Trophoblast cell (in vitro differentiated cells and primary cell): ENCODE measurements around the gene DRD2.

Source experiments
- DNase-seq, 2 donors: peaks; one replicate each; pipeline ENCODE4 v3.0.0-alpha.2; 2016
- H2AFZ ChIP-seq: 2 replicates; pipeline ENCODE4 v1.6.1; 2013; ENCODE audit warnings: low read length, moderate library complexity, mild to moderate bottlenecking; ENCODE audit not compliant: insufficient read depth, poor library complexity
- H2AK5ac ChIP-seq: 2 replicates; pipeline ENCODE4 v1.6.1; 2013; ENCODE audit warnings: mild to moderate bottlenecking, low read length
- H2BK120ac ChIP-seq: 2 replicates; pipeline ENCODE4 v1.6.1; 2013; ENCODE audit warnings: low read length, mild to moderate bottlenecking, moderate library complexity; ENCODE audit not compliant: insufficient read depth, poor library complexity
- H2BK12ac ChIP-seq: 2 replicates; pipeline ENCODE4 v1.6.1; 2013; ENCODE audit warnings: mild to moderate bottlenecking, low read length, moderate library complexity
- H2BK5ac ChIP-seq: 2 replicates; pipeline ENCODE4 v1.6.1; 2013; ENCODE audit warnings: low read length, low read depth, moderate library complexity, mild to moderate bottlenecking; ENCODE audit not compliant: poor library complexity
- H3K14ac ChIP-seq: 2 replicates; pipeline ENCODE4 v1.6.1; 2013; ENCODE audit warnings: mild to moderate bottlenecking, low read length
- H3K18ac ChIP-seq: 2 replicates; pipeline ENCODE4 v1.6.1; 2013; ENCODE audit warnings: mild to moderate bottlenecking, low read length
- H3K23ac ChIP-seq: 2 replicates; pipeline ENCODE4 v1.6.1; 2013; ENCODE audit warnings: low read length
- H3K27ac ChIP-seq: 2 replicates; pipeline ENCODE4 v1.5.1; 2013; ENCODE audit warnings: low read depth, mild to moderate bottlenecking, inconsistent platforms, low read length, moderate library complexity
- H3K27me3 ChIP-seq: 2 replicates; pipeline ENCODE4 v1.6.1; 2013; ENCODE audit warnings: inconsistent platforms, mild to moderate bottlenecking, low read length, moderate library complexity; ENCODE audit not compliant: insufficient read depth
- H3K36me3 ChIP-seq, 2 experiments: 1 replicate in 1 of 2; 2 replicates in 1 of 2; pipeline ENCODE4 v1.6.1; 2013; ENCODE audit warnings: low read length in 2 of 2, mild to moderate bottlenecking in 2 of 2, moderate library complexity in 1 of 2; ENCODE audit not compliant: insufficient read depth in 2 of 2, control insufficient read depth in 1 of 2
- H3K4ac ChIP-seq: 2 replicates; pipeline ENCODE4 v1.6.1; 2013; ENCODE audit warnings: low read depth, mild to moderate bottlenecking, low read length, moderate library complexity
- H3K4me1 ChIP-seq, 2 experiments: 1 replicate in 1 of 2; 2 replicates in 1 of 2; pipeline ENCODE4 v1.6.1; 2013; ENCODE audit warnings: low read length in 2 of 2, mild to moderate bottlenecking in 2 of 2, moderate library complexity in 1 of 2; ENCODE audit not compliant: insufficient read depth in 2 of 2, control insufficient read depth in 1 of 2
- H3K4me2 ChIP-seq: 2 replicates; pipeline ENCODE4 v1.6.1; 2013; ENCODE audit warnings: inconsistent platforms, mild to moderate bottlenecking, low read length, moderate library complexity
- H3K4me3 ChIP-seq: 2 replicates; pipeline ENCODE4 v1.5.1; 2013; ENCODE audit warnings: mild to moderate bottlenecking, low read depth, low read length, inconsistent platforms
- H3K79me1 ChIP-seq: one replicate; pipeline ENCODE4 v1.6.1; 2013; ENCODE audit warnings: low read length
- H3K79me2 ChIP-seq: 2 replicates; pipeline ENCODE4 v1.6.1; 2013; ENCODE audit warnings: low read length, mild to moderate bottlenecking; ENCODE audit not compliant: control insufficient read depth, insufficient read depth, poor library complexity
- H3K9ac ChIP-seq: 2 replicates; pipeline ENCODE4 v1.6.1; 2013; ENCODE audit warnings: mild to moderate bottlenecking, low read length
- H3K9me3 ChIP-seq: 2 replicates; pipeline ENCODE4 v1.6.1; 2013; ENCODE audit warnings: low read depth, mild to moderate bottlenecking, control low read depth, inconsistent platforms, low read length; ENCODE audit not compliant: insufficient read depth
- H4K12ac ChIP-seq: 2 replicates; pipeline ENCODE4 v1.6.1; 2013; ENCODE audit warnings: low read depth, mild to moderate bottlenecking, low read length, moderate library complexity
- H4K8ac ChIP-seq: 2 replicates; pipeline ENCODE4 v1.6.1; 2013; ENCODE audit warnings: low read depth, mild to moderate bottlenecking, low read length, moderate library complexity
- H4K91ac ChIP-seq: one replicate; pipeline ENCODE4 v1.6.1; 2013; ENCODE audit warnings: low read depth, mild to moderate bottlenecking, low read length, moderate library complexity
- WGBS: extraction: QIAGEN DNeasy Blood & Tissue Kit; methylation state at CpG from one replicate; pipeline ENCODE4 v1.1.7; 2013; ENCODE audit warnings: missing lambda C conversion rate; ENCODE audit not compliant: insufficient read length, insufficient coverage; ENCODE audit errors: extremely low coverage; 5-methylcytosine and 5-hydroxymethylcytosine counted together

Gene DRD2

DNA sequence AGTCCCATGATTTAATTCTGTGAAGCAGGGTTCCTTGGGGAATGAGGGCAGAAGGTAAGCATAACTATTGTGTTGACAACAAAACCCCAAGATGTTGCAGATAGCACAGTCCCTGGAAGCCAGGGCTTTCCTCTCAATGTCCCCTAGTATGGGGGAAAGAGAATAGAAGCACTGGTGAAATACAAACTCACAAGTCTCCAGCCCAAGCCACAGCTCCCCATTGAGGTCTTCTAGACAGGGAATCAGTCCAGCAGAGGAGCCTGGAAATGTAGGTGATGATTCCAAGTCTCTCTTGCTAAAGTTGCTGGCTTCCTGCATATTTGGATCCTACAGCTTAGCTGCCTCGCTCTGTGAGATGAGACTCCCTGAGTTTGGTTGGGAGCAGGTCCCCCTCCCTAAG, 31.7 kb upstream of the DRD2 start:
- Histone ChIP-seq H3K79me2 (no peaks in the 10 kb centered on the region), H4K91ac (no peak overlapping the region), H3K79me1 (no peaks in the 10 kb centered on the region), H2BK12ac (no peak overlapping the region), H3K9ac (no peak overlapping the region), H2BK120ac (no peak overlapping the region), H3K14ac (no peak overlapping the region), H3K4me1 (no peaks in the 10 kb centered on the region), H4K12ac (no peak overlapping the region), H3K4me2 (no peak overlapping the region), H4K8ac (no peak overlapping the region), H2AFZ (no peak overlapping the region), H3K9me3 (no peaks in the 10 kb centered on the region), H3K23ac (no peak overlapping the region), H3K18ac (no peak overlapping the region), H2AK5ac (no peak overlapping the region), H3K36me3 (no peaks in the 10 kb centered on the region), H3K27ac (no peak overlapping the region), H2BK5ac (no peak overlapping the region), H3K4ac (no peak overlapping the region), H3K4me3 (no peak overlapping the region), H3K27me3 (no peaks in the 10 kb centered on the region)
- no peak for DNase-seq
- WGBS: no CpG with 5 or more reads among the region's 1 CpG

DNA sequence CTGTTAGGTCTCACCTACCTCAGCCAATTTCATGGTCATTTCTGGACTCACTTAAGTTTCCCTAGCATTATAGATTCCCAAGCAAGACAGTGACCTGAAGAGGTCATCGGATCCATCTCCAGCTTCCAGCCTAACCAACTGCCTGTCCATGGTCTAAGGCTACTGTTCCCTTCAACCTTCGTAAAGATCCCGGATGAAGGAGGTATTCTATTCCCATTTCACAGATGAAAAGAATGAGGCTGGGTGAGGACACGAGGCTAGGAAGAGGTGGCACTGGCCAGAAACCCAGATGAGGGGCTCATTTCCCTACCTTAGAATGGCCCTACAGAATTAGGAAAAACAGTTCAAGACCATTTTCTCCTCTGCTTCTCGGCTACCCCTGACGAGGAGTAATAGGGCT, 31.3 kb upstream of the DRD2 start:
- Histone ChIP-seq H3K79me2 (no peaks in the 10 kb centered on the region), H3K4ac (no peak overlapping the region), H3K4me1 (no peaks in the 10 kb centered on the region), H3K27ac (no peak overlapping the region), H4K8ac (no peak overlapping the region), H3K79me1 (no peaks in the 10 kb centered on the region), H3K4me2 (no peak overlapping the region), H2BK12ac (no peak overlapping the region), H3K4me3 (no peak overlapping the region), H2BK120ac (no peak overlapping the region), H4K91ac (no peak overlapping the region), H3K9ac (no peak overlapping the region), H2AFZ (no peak overlapping the region), H3K9me3 (no peaks in the 10 kb centered on the region), H2AK5ac (no peak overlapping the region), H3K36me3 (no peaks in the 10 kb centered on the region), H3K23ac (no peak overlapping the region), H3K27me3 (no peaks in the 10 kb centered on the region), H4K12ac (no peak overlapping the region), H3K14ac (no peak overlapping the region), H3K18ac (no peak overlapping the region), H2BK5ac (no peak overlapping the region)
- no CpG with 5 or more reads among the region's 6 CpGs for WGBS
- no peak for DNase-seq

DNA sequence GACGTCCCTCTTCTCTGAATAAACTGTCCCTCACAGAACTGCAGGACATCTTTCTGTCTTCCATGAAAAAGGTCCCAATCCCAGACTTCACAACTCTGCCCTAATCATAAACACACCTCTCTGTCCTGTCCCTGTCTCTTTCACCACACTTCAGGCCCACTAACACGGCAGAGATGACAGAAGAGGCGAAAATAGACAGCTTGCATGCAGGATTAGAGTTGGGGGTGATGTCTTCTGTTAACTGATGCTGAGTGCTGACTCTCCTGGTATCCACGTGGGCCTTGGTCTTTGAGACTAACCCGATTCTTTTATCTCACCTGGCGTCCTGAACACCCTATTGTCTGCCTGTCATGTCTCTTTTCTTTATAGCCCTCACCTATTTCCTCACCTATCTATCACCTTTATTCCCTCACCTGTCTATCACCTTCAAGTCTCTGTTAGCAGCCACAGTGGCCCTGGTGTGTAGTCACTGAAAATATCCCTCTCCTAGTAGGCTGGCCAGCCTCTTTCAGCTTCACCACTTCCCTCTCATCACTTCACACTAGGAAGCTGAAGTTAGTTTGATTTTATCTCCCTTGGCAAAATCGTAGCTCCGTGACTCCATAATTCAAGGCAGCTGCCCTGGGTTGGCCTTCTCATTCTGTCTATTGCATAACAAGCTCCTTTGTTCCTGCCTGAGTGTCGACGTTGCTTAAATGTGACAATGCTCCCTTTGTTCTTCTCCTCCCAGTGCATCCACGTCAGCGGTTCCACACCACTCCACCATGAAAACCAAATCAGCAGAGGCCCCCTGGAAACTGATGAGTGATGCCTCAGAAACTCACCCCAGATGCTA, 30.6 kb upstream of the DRD2 start:
- no peak overlapping the region for H2BK120ac ChIP-seq
- peak in 1 of 2 donors; percentile 17 for DNase-seq
- no peak overlapping the region for H2BK5ac ChIP-seq
- WGBS: no CpG with 5 or more reads among the region's 12 CpGs
- no peaks in the 10 kb centered on the region for H3K79me2 ChIP-seq
- H3K27ac ChIP-seq: no peak overlapping the region
- no peaks in the 10 kb centered on the region for H3K9me3 ChIP-seq
- no peak overlapping the region for H2BK12ac ChIP-seq
- H3K9ac ChIP-seq: no peak overlapping the region
- H2AK5ac ChIP-seq: no peak overlapping the region
- no peak overlapping the region for H3K4ac ChIP-seq
- H4K12ac ChIP-seq: no peak overlapping the region
- no peak overlapping the region for H4K8ac ChIP-seq
- no peak overlapping the region for H3K23ac ChIP-seq
- no peaks in the 10 kb centered on the region for H3K36me3 ChIP-seq
- no peaks in the 10 kb centered on the region for H3K27me3 ChIP-seq
- no peak overlapping the region for H3K14ac ChIP-seq
- H3K18ac ChIP-seq: no peak overlapping the region
- no peak overlapping the region for H3K4me2 ChIP-seq
- H3K79me1 ChIP-seq: no peaks in the 10 kb centered on the region
- no peak overlapping the region for H2AFZ ChIP-seq
- no peak overlapping the region for H4K91ac ChIP-seq
- no peak overlapping the region for H3K4me3 ChIP-seq
- no peaks in the 10 kb centered on the region for H3K4me1 ChIP-seq

DNA sequence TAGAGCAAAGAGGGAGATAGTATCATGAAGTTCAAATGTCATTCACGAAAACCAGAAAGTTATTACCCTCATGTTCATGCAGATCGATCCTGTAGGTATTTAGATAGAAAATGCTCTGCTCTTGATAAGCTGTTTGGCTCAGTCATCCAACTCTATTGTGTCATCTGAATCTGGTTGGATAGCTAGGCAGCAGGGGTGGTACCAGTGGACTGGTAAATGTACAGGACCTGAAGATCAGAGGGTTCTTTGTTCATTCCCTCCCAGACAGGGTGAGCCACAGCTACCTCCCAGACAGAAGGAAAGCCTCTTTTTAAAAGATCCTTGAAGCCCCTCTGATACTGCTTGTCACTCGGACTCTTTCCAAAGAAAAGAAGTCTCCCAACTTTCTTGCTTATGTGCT, 29.8 kb upstream of the DRD2 start:
- Histone ChIP-seq H3K4ac (no peak overlapping the region), H3K27ac (no peak overlapping the region), H2AFZ (no peak overlapping the region), H3K27me3 (no peaks in the 10 kb centered on the region), H3K4me2 (no peak overlapping the region), H2BK120ac (no peak overlapping the region), H3K79me2 (no peaks in the 10 kb centered on the region), H2BK5ac (no peak overlapping the region), H4K12ac (no peak overlapping the region), H4K8ac (no peak overlapping the region), H3K4me3 (no peak overlapping the region), H3K9ac (no peak overlapping the region), H3K9me3 (no peaks in the 10 kb centered on the region), H4K91ac (no peak overlapping the region), H3K23ac (no peak overlapping the region), H3K36me3 (no peaks in the 10 kb centered on the region), H3K4me1 (no peaks in the 10 kb centered on the region), H3K18ac (no peak overlapping the region), H3K14ac (no peak overlapping the region), H2AK5ac (no peak overlapping the region), H2BK12ac (no peak overlapping the region), H3K79me1 (no peaks in the 10 kb centered on the region)
- no CpG with 5 or more reads among the region's 3 CpGs for WGBS
- DNase-seq: peak in 1 of 2 donors; percentile 12
